GM12878 (cell line): Measurements from ENCODE around the gene PIPOX. TPM values are rescaled to one million over a fixed set of nuclear protein-coding genes. Genes with fewer than 3 reads are reported as not detected.

ENCODE experiments used
- ATAC-seq: fragments of 200-7000 bp; cut with Tn5 transposase; 3 replicates; pipeline ENCODE4 v1.9.1; 2020; ENCODE audit warnings: mild to moderate bottlenecking, moderate library complexity
- BruUV-seq: library from RNA; stranded (reverse); fragments of 400-500 nt; replicated peaks from 2 replicates; lab custom pipeline; 2021; lab: Mats Ljungman, UMichigan
- CTCF ChIA-PET: fragments of 300-600 bp; sonication (Branson Sonifier 250); formaldehyde crosslinking; extraction: SDS; loops from one replicate; lab custom pipeline; 2021; ENCODE audit warnings: inconsistent platforms; lab: Yijun Ruan, JAX
- POLR2A ChIA-PET: fragments of 350-600 bp; formaldehyde crosslinking; extraction: SDS; loops from one replicate; lab custom pipeline; 2021; ENCODE audit warnings: inconsistent platforms; lab: Charles Lee
- RAD21 ChIA-PET: fragments of 300-600 bp; sonication (Branson Sonifier 250); formaldehyde crosslinking; loops from one replicate; lab custom pipeline; 2023; ENCODE audit warnings: antibody characterized with exemption; ENCODE audit not compliant: unreplicated experiment; lab: Charles Lee
- SMC1A ChIA-PET: fragments of 300-600 bp; sonication (Branson Sonifier 250); formaldehyde crosslinking; loops from one replicate; lab custom pipeline; 2023; ENCODE audit not compliant: unreplicated experiment, uncharacterized antibody; lab: Charles Lee
- DNase-seq: peaks from one replicate; pipeline ENCODE4 v3.0.0-alpha.2; 2011; ENCODE audit warnings: low read depth, low spot score
- FAIRE-seq: peaks from 3 replicates; lab custom pipeline; 2011; peaks lifted over from hg19 to GRCh38; lab: Jason Lieb, UNC
- H2AFZ ChIP-seq: 2 replicates; pipeline ENCODE4 v1.6.0; 2011; ENCODE audit warnings: low read depth, low read length, control low read depth; ENCODE audit not compliant: control insufficient read depth
- H3K27ac ChIP-seq: 2 replicates; pipeline ENCODE4 v1.5.1; 2011; ENCODE audit warnings: control low read depth; ENCODE audit not compliant: control insufficient read depth, insufficient read depth
- H3K27me3 ChIP-seq, 2 experiments: replicated peaks in 1 of 2; 2 replicates each; pipeline versions ENCODE4 v1.6.0 to v1.6.1; 2011; ENCODE audit warnings: low read length in 1 of 2; ENCODE audit not compliant: control insufficient read depth in 2 of 2, insufficient read depth in 2 of 2
- H3K36me3 ChIP-seq, 2 experiments: 2 replicates each; pipeline ENCODE4 v1.5.1; 2011; ENCODE audit warnings: low read length in 1 of 2; ENCODE audit not compliant: control insufficient read depth in 2 of 2, insufficient read depth in 2 of 2
- H3K4me1 ChIP-seq: 2 replicates; pipeline ENCODE4 v1.6.1; 2011; ENCODE audit warnings: mild to moderate bottlenecking, low read length, moderate library complexity, mixed read lengths; ENCODE audit not compliant: control insufficient read depth, insufficient read depth
- H3K4me2 ChIP-seq: 2 replicates; pipeline ENCODE4 v1.6.0; 2011; ENCODE audit warnings: control low read depth; ENCODE audit not compliant: control insufficient read depth, insufficient read depth
- H3K4me3 ChIP-seq: fragments of 200-600 bp; sonication (generic); 2 replicates; pipeline ENCODE4 v1.5.1; 2016
- H3K79me2 ChIP-seq: 2 replicates; pipeline ENCODE4 v1.6.0; 2011; ENCODE audit warnings: low read length; ENCODE audit not compliant: control insufficient read depth, insufficient read depth
- H3K9ac ChIP-seq: 2 replicates; pipeline ENCODE4 v1.8.0; 2011; ENCODE audit warnings: low read length, control low read depth, mixed read lengths; ENCODE audit not compliant: control insufficient read depth, insufficient read depth
- H3K9me3 ChIP-seq: replicated peaks from 3 replicates; pipeline ENCODE4 v1.5.1; 2011; ENCODE audit warnings: mild to moderate bottlenecking, low read length; ENCODE audit not compliant: control insufficient read depth, insufficient read depth
- H4K20me1 ChIP-seq: 2 replicates; pipeline ENCODE4 v1.6.0; 2011; ENCODE audit not compliant: control insufficient read depth, insufficient read depth
- ATF7 ChIP-seq: fragments of 450-650 bp; IDR thresholded peaks from 2 replicates; pipeline ENCODE4 v1.6.1; 2016; ENCODE audit warnings: low read depth, mild to moderate bottlenecking
- MTA2 ChIP-seq: fragments of 450-650 bp; IDR thresholded peaks from 2 replicates; pipeline ENCODE4 v1.6.1; 2016; ENCODE audit warnings: low read depth, mild to moderate bottlenecking, moderate library complexity
- NR2F1 ChIP-seq: fragments of 450-650 bp; conservative IDR thresholded peaks from 2 replicates; pipeline ENCODE4 v1.6.1; 2017; ENCODE audit warnings: mild to moderate bottlenecking
- PAX5 ChIP-seq: IDR thresholded peaks from 2 replicates; pipeline ENCODE4 v1.6.1; 2011; ENCODE audit warnings: low read depth, low read length, borderline replicate concordance
- SIN3A ChIP-seq: IDR thresholded peaks from 2 replicates; pipeline ENCODE4 v1.6.1; 2012; ENCODE audit warnings: low read depth, low read length, improper control_type of control experiment
- WRNIP1 ChIP-seq: IDR thresholded peaks from 2 replicates; pipeline ENCODE4 v1.6.1; 2011; ENCODE audit warnings: low read depth, low read length, improper control_type of control experiment, borderline replicate concordance
- WGBS: methylation state at CpG from one replicate; pipeline ENCODE4 v1.1.6; 2016; ENCODE audit warnings: low lambda C conversion rate; ENCODE audit not compliant: insufficient replicate concordance, insufficient coverage; ENCODE audit errors: missing lambda C conversion rate; 5-methylcytosine and 5-hydroxymethylcytosine counted together
- in situ Hi-C: fragments of 300-500 bp; cut with MboI; formaldehyde crosslinking; loops from 9 replicates; pipeline ENCODE4 v1.14.3; 2018; ENCODE audit warnings: mixed read lengths
- intact Hi-C: fragments of 100-400 bp; cut with micrococcal nuclease; formaldehyde crosslinking; loops from one replicate; pipeline ENCODE4 v1.14.2; 2022; ENCODE audit not compliant: unreplicated experiment
- polyA plus RNA-seq, 11 experiments: library from polyadenylated mRNA; depleted of rRNA in 4 of 11; unstranded in 6 of 11; stranded (reverse) in 5 of 11; fragments of >200 nt; fragmentation: Nextera tagmentation in 4 of 11; fragmentation: Illumina TruSeq in 1 of 11; extraction: Ambion mirVana in 4 of 11; extraction: Trizol in 1 of 11; gene quantifications; 1 replicate in 1 of 11; 2 replicates in 10 of 11; pipeline versions ENCODE4 v1.2.1 to v1.2.3, GENCODE V29; 2011 to 2016; ENCODE audit warnings: inconsistent platforms in 2 of 11, missing spikeins in 2 of 11, low read depth in 1 of 11
- total RNA-seq, 4 experiments: library from RNA; depleted of rRNA in 3 of 4; stranded (reverse); fragments of >200 nt in 3 of 4; fragmentation: Illumina TruSeq in 1 of 4; extraction: Trizol in 1 of 4; gene quantifications; 2 replicates each; pipeline versions ENCODE4 v1.2.1 to v1.2.3, GENCODE V29; 2013 to 2021
- TF ChIP-seq, protein P1 (sequence below), 3 experiments: IDR thresholded peaks in 2 of 3; conservative IDR thresholded peaks in 1 of 3; 2 replicates each; pipeline ENCODE4 v1.5.1; 2011; ENCODE audit warnings: low read depth in 3 of 3, low read length in 3 of 3, mild to moderate bottlenecking in 3 of 3, control low read depth in 2 of 3, moderate library complexity in 2 of 3, inconsistent platforms in 1 of 3, mixed read lengths in 1 of 3; ENCODE audit not compliant: control insufficient read depth in 2 of 3, insufficient read depth in 1 of 3; ENCODE audit errors: extremely low read depth in 1 of 3

Gene PIPOX
- total and polyA plus RNA-seq, 10 of the 15 experiments (the other 5 are each of a cell fraction or from before 2014, with no cell fraction given), result 0.22 to 1.4 (median 0.56) TPM; not detected in 1

DNA sequence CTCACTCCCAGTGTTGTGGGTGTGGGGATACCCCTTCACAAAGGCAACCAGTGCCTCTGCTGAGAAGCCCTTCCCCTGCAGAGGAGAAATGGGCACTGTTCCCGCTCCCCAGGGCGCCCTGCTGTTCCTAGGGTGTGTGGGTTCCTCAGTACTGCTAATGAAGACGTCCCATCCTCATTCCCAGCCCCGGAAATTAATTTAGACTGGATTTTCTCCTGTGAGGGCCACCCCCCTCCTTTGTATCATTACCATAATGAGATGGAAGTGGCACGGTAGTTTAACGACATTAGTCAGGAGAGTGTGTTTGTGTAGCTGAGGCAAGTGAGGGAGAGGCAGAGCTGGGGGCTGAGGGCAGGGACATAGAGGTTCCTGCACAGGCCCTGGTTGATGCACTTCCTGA, 53.2 kb downstream of the PIPOX start:
- Histone ChIP-seq H3K4me2 (no peak overlapping the region), H3K9me3 (no peaks in the 10 kb centered on the region), H3K4me1 (no peaks in the 10 kb centered on the region), H3K4me3 (no peak overlapping the region), H2AFZ (no peak overlapping the region), H4K20me1 (no peaks in the 10 kb centered on the region), H3K9ac (no peak overlapping the region), H3K36me3 (peaks cover 5 to 28% of the 10 kb centered on the region in 2 experiments; a peak in 3 of 4 replicates), H3K27me3 (no peaks in the 10 kb centered on the region), H3K79me2 (no peaks in the 10 kb centered on the region), H3K27ac (no peak overlapping the region)
- ATAC-seq (no peak), DNase-seq (no peak), FAIRE-seq (no peak)
- SMC1A ChIA-PET, result interaction anchor here (1.1 kb wide), 1 partner anchor 130 kb away, joined by 3 read pairs; no protein-coding TSS in a partner anchor
- in situ Hi-C loops (no loop called here), intact Hi-C loops (no loop called here)
- RAD21 ChIA-PET, result interaction anchor here (1.3 kb wide), 1 partner anchor 130 kb away, joined by 4 read pairs; no protein-coding TSS in a partner anchor
- 80% methylated on average over 6 of the region's 6 CpGs for WGBS
- CTCF ChIA-PET, result interaction anchor here (0.6 kb wide), 1 partner anchor 21 kb away, joined by 3 read pairs; no protein-coding TSS in a partner anchor
- no peak for TF ChIP-seq MTA2
- no peak for TF ChIP-seq WRNIP1
- no peak for TF ChIP-seq PAX5
- TF ChIP-seq, protein P1, sequence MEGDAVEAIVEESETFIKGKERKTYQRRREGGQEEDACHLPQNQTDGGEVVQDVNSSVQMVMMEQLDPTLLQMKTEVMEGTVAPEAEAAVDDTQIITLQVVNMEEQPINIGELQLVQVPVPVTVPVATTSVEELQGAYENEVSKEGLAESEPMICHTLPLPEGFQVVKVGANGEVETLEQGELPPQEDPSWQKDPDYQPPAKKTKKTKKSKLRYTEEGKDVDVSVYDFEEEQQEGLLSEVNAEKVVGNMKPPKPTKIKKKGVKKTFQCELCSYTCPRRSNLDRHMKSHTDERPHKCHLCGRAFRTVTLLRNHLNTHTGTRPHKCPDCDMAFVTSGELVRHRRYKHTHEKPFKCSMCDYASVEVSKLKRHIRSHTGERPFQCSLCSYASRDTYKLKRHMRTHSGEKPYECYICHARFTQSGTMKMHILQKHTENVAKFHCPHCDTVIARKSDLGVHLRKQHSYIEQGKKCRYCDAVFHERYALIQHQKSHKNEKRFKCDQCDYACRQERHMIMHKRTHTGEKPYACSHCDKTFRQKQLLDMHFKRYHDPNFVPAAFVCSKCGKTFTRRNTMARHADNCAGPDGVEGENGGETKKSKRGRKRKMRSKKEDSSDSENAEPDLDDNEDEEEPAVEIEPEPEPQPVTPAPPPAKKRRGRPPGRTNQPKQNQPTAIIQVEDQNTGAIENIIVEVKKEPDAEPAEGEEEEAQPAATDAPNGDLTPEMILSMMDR (IDR thresholded peaks at IDR 0.05 in 2 of 3, conservative IDR thresholded peaks at IDR 0.05 in 1 of 3; ENCODE audit: control insufficient read depth in 2 of 3, extremely low read depth in 1 of 3, insufficient read depth in 1 of 3, low read depth in 3 of 3, low read length in 3 of 3), result no peak
- no peak for TF ChIP-seq SIN3A
- TF ChIP-seq ATF7, result no peak
- no peak for TF ChIP-seq NR2F1
- no TSS peak for BruUV-seq
- POLR2A ChIA-PET, result no interaction called here
